HepG2 (cell line): ENCODE measurements around the gene PFDN1.

Source experiments
- ATF1 ChIP-seq: IDR thresholded peaks from 2 replicates; pipeline ENCODE4 v1.6.1; 2016; ENCODE audit warnings: mild to moderate bottlenecking, control low read depth
- MAFF ChIP-seq: IDR thresholded peaks from 2 replicates; pipeline ENCODE4 v1.6.1; 2011; ENCODE audit warnings: low read depth, low read length, improper control_type of control experiment
- POLR2A ChIP-seq, 2 experiments: IDR thresholded peaks; 2 replicates each; pipeline ENCODE4 v1.6.1; 2011; ENCODE audit warnings: low read depth in 2 of 2, low read length in 2 of 2, mild to moderate bottlenecking in 1 of 2, moderate library complexity in 1 of 2; ENCODE audit not compliant: insufficient read depth in 1 of 2
- POLR2AphosphoS5 ChIP-seq: IDR thresholded peaks from 2 replicates; pipeline ENCODE4 v1.6.1; 2012; ENCODE audit warnings: low read depth, low read length
- SMAD1 ChIP-seq: sonication (generic); formaldehyde crosslinking; IDR thresholded peaks from 2 replicates; pipeline ENCODE4 v1.4.0; 2020; ENCODE audit warnings: missing genetic modification reagents, low read depth, mild to moderate bottlenecking, borderline replicate concordance
- TCF7L2 ChIP-seq: IDR thresholded peaks from 2 replicates; pipeline ENCODE4 v1.6.1; 2011; ENCODE audit warnings: mild to moderate bottlenecking, low read depth, low read length, moderate library complexity
- ZNF383 ChIP-seq: sonication (generic); formaldehyde crosslinking; IDR thresholded peaks from 2 replicates; pipeline ENCODE4 v1.4.0; 2020; ENCODE audit warnings: missing genetic modification reagents, mild to moderate bottlenecking, borderline replicate concordance
- ZNF724P ChIP-seq: sonication (generic); formaldehyde crosslinking; IDR thresholded peaks from 2 replicates; pipeline ENCODE4 v1.8.0; 2022; ENCODE audit warnings: missing genetic modification reagents, borderline replicate concordance
- TF ChIP-seq, protein P1 (sequence below): sonication (generic); formaldehyde crosslinking; IDR thresholded peaks from 2 replicates; pipeline ENCODE4 v1.4.0; 2020; ENCODE audit warnings: mild to moderate bottlenecking, missing genetic modification reagents
- TF ChIP-seq, protein P2 (sequence below): sonication (generic); formaldehyde crosslinking; IDR thresholded peaks from 2 replicates; pipeline ENCODE4 v1.4.0; 2020; ENCODE audit warnings: missing genetic modification reagents

DNA sequence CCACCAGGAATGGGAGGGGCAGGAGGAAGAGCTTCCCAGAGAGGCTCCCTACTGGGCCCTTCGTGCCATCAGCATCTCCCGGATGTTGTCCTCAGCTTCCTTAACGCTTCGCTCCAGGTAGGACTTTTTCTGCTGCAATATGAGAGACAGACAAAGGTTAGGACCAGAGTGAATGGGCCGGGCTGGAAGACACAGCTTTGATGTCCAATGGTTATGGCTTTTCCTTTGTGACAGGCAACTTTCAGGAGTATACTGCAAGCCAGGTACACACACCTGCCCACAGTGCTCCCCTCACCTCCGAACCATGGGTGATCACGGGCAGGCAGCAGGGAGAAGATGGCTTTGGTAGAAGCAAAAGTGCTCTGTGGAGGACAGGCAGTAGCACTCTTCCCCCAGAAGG is 57.0 kb downstream of the PFDN1 start:
- no peak for TF ChIP-seq TCF7L2
- no peak for TF ChIP-seq POLR2AphosphoS5
- no peak for TF ChIP-seq ZNF383 (CRISPR knock-in tag)
- TF ChIP-seq ATF1 (CRISPR knock-in tag): no peak
- no peak for TF ChIP-seq POLR2A (IDR thresholded peaks at IDR 0.05; ENCODE audit: insufficient read depth in 1 of 2, low read depth in 2 of 2, low read length in 2 of 2)
- TF ChIP-seq, protein P1, sequence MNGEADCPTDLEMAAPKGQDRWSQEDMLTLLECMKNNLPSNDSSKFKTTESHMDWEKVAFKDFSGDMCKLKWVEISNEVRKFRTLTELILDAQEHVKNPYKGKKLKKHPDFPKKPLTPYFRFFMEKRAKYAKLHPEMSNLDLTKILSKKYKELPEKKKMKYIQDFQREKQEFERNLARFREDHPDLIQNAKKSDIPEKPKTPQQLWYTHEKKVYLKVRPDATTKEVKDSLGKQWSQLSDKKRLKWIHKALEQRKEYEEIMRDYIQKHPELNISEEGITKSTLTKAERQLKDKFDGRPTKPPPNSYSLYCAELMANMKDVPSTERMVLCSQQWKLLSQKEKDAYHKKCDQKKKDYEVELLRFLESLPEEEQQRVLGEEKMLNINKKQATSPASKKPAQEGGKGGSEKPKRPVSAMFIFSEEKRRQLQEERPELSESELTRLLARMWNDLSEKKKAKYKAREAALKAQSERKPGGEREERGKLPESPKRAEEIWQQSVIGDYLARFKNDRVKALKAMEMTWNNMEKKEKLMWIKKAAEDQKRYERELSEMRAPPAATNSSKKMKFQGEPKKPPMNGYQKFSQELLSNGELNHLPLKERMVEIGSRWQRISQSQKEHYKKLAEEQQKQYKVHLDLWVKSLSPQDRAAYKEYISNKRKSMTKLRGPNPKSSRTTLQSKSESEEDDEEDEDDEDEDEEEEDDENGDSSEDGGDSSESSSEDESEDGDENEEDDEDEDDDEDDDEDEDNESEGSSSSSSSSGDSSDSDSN: no peak
- TF ChIP-seq, protein P2, sequence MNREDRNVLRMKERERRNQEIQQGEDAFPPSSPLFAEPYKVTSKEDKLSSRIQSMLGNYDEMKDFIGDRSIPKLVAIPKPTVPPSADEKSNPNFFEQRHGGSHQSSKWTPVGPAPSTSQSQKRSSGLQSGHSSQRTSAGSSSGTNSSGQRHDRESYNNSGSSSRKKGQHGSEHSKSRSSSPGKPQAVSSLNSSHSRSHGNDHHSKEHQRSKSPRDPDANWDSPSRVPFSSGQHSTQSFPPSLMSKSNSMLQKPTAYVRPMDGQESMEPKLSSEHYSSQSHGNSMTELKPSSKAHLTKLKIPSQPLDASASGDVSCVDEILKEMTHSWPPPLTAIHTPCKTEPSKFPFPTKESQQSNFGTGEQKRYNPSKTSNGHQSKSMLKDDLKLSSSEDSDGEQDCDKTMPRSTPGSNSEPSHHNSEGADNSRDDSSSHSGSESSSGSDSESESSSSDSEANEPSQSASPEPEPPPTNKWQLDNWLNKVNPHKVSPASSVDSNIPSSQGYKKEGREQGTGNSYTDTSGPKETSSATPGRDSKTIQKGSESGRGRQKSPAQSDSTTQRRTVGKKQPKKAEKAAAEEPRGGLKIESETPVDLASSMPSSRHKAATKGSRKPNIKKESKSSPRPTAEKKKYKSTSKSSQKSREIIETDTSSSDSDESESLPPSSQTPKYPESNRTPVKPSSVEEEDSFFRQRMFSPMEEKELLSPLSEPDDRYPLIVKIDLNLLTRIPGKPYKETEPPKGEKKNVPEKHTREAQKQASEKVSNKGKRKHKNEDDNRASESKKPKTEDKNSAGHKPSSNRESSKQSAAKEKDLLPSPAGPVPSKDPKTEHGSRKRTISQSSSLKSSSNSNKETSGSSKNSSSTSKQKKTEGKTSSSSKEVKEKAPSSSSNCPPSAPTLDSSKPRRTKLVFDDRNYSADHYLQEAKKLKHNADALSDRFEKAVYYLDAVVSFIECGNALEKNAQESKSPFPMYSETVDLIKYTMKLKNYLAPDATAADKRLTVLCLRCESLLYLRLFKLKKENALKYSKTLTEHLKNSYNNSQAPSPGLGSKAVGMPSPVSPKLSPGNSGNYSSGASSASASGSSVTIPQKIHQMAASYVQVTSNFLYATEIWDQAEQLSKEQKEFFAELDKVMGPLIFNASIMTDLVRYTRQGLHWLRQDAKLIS (CRISPR knock-in tag): no peak
- TF ChIP-seq SMAD1 (CRISPR knock-in tag): no peak
- no peak for TF ChIP-seq MAFF
- no peak for TF ChIP-seq ZNF724P
